Lower lobe of right lung (tissue), 2 donors: Measurements from ENCODE around the gene MYO1B. TPM values are rescaled to one million over a fixed set of nuclear protein-coding genes. Genes with fewer than 3 reads are reported as not detected.

ENCODE experiments used
- ATAC-seq, 2 donors: fragments of 200-7000 bp; cut with Tn5 transposase; one replicate each; pipeline ENCODE4 v1.9.1; 2020 to 2022; ENCODE audit warnings: mild to moderate bottlenecking in 2 of 2, moderate library complexity in 2 of 2
- DNase-seq: peaks from one replicate; pipeline ENCODE4 v3.0.0-alpha.2; 2020
- H3K27ac ChIP-seq: fragments of 200-600 bp; one replicate; pipeline ENCODE4 v1.8.0; 2022
- H3K27me3 ChIP-seq: fragments of 200-600 bp; one replicate; pipeline ENCODE4 v1.8.0; 2022; ENCODE audit warnings: low read depth
- H3K36me3 ChIP-seq: fragments of 200-600 bp; one replicate; pipeline ENCODE4 v1.8.0; 2022; ENCODE audit warnings: mild to moderate bottlenecking
- H3K4me1 ChIP-seq: fragments of 200-600 bp; one replicate; pipeline ENCODE4 v1.8.0; 2022
- H3K4me3 ChIP-seq: fragments of 200-600 bp; one replicate; pipeline ENCODE4 v1.8.0; 2022; ENCODE audit warnings: mild to moderate bottlenecking
- H3K9me3 ChIP-seq: fragments of 200-600 bp; one replicate; pipeline ENCODE4 v1.8.0; 2022
- CTCF ChIP-seq: fragments of 200-600 bp; IDR thresholded peaks from one replicate; pipeline ENCODE4 v1.8.0; 2022; ENCODE audit warnings: antibody characterized with exemption, mild to moderate bottlenecking
- intact Hi-C: fragments of 100-400 bp; cut with DNase I; formaldehyde crosslinking; loops from one replicate; pipeline ENCODE4 v1.11.0; 2022
- total RNA-seq: library from RNA; stranded (reverse); fragmentation: NEBNext Ultra II Directional; extraction: Animal tissue kit (Norgen Biotek cat#: 25700); gene quantifications from one replicate; pipeline ENCODE4 v1.2.1, GENCODE V29; 2021
- donor health status: DM: no; HTN: yes; CAD: no; lungs with severe emphysema.

MYO1B gene
- total RNA-seq, 1 donor from 2014 or later, result 123 TPM

DNA sequence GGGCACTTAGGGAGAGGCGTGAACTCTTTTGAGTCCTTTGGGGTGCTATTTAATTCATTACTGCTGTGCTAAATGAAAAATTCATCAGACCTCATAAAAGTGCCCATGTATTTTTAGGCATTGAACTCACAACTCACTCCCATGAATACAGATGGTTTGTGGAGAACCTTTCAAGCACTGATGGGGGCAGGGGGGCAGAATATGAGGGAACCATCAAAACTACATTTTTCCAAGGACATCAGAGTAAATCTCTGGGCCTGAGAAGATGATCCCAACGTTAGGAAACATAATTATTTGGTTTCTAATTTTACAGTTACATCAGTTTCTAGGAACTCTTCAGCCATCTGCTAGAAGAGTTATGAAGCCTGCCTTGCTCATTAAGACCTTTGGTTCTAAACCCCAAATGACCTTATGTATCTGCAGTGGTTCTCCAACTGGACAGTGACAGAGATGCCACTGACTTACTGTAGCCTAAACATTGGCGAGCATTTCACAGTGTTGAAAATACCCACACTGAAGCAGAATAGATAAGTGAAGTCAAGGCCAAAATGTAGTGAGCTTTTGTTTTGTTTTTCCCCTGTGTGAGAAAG, 90.8 kb downstream of the MYO1B start:
- intact Hi-C loops, result no loop called here
- peaks cover 8% of the 10 kb centered on the region for H3K36me3 ChIP-seq
- ATAC-seq, result no peak

DNA sequence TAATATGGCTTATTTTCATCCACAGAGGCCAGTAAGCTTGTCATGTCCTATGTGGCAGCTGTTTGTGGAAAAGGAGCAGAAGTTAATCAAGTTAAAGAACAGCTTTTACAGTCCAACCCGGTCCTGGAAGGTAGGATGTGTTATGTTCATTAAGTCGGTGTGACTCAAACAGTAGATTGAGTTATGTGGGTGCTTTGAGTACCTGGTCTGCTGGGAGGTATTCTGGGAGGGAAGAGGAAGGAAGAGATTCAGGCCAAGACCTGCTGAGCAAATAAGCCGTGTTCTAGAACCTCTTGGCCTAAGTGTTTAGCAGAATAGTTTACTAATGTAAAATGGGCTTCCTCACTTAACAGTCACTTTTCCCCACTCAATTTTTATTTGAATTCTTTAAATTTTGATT, 96.2 kb downstream of the MYO1B start:
- Histone ChIP-seq H3K27me3 (no peaks in the 10 kb centered on the region), H3K36me3 (no peaks in the 10 kb centered on the region), H3K4me3 (no peak overlapping the region), H3K9me3 (no peaks in the 10 kb centered on the region), H3K4me1 (peaks cover 27% of the 10 kb centered on the region), H3K27ac (no peak overlapping the region)
- TF ChIP-seq CTCF, result no peak
- DNase-seq (no peak), ATAC-seq (peak; percentile 86 to 91)
- intact Hi-C loops, result no loop called here

More for the DNA sequence above, 90.8 kb downstream of the MYO1B start:
- Histone ChIP-seq H3K4me1 (peaks cover 6% of the 10 kb centered on the region), H3K27me3 (no peaks in the 10 kb centered on the region), H3K4me3 (no peak overlapping the region), H3K27ac (no peak overlapping the region), H3K9me3 (no peaks in the 10 kb centered on the region)
- no peak for TF ChIP-seq CTCF
- DNase-seq, result no peak

DNA sequence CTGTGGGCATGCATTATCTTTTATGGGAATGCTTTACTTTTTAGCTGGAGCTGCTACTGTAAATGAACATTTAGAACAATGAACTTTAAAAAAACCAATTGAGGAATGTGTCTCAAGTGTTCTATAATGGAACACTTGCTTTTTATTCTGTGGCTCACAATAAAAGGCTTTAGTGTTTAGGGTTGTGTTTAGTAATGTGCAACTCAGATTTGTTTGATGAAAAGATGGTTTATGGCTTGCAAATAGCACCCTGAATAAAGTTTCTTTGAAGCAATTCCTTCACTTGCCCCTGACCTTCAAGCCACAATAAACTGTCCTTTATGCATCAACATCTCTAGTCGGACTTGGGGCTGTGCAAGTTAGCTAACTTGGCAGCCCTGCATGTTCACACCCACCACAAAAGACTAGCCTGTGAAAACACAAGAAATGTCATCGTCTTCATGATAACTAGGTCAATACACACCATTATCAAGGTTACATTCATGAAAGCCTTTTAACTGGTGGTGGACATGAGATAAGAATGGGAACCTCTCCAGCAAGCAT, 98.7 kb downstream of the MYO1B start:
- TF ChIP-seq CTCF, result no peak
- Histone ChIP-seq H3K36me3 (no peaks in the 10 kb centered on the region), H3K27ac (no peak overlapping the region), H3K4me1 (peaks cover 39% of the 10 kb centered on the region), H3K27me3 (no peaks in the 10 kb centered on the region), H3K9me3 (no peaks in the 10 kb centered on the region), H3K4me3 (no peak overlapping the region)
- DNase-seq, result no peak
- no peak for ATAC-seq
- intact Hi-C loops, result no loop called here

GRCh38 chr2:191345788-191346187, 100.6 kb downstream of the MYO1B start:
- DNase-seq (no peak), ATAC-seq (peak; percentile 47 to 75)
- Histone ChIP-seq H3K36me3 (no peaks in the 10 kb centered on the region), H3K9me3 (no peaks in the 10 kb centered on the region), H3K4me3 (no peak overlapping the region), H3K27ac (no peak overlapping the region), H3K27me3 (no peaks in the 10 kb centered on the region), H3K4me1 (peaks cover 39% of the 10 kb centered on the region)
- intact Hi-C loops, result no loop called here
- TF ChIP-seq CTCF, result no peak

- H3K27ac ChIP-seq, result no peak overlapping the region
- DNase-seq (no peak), ATAC-seq (no peak)
- no peaks in the 10 kb centered on the region for H3K36me3 ChIP-seq
- H3K9me3 ChIP-seq, result no peaks in the 10 kb centered on the region
- no peak overlapping the region for H3K4me3 ChIP-seq
- no peaks in the 10 kb centered on the region for H3K27me3 ChIP-seq
- H3K4me1 ChIP-seq, result peaks cover 37% of the 10 kb centered on the region
- intact Hi-C loops, result no loop called here
- TF ChIP-seq CTCF, result no peak
These were observed 102.0 kb downstream of the MYO1B start for GRCh38 chr2:191347154-191347553.
